HEK293 (cell line): ENCODE results near the gene TSHZ2.

ENCODE experiments used
- CTCF ChIA-PET: fragments of 350-600 bp; formaldehyde crosslinking; extraction: SDS; loops from one replicate; lab custom pipeline; 2021; ENCODE audit warnings: antibody characterized with exemption; lab: Yijun Ruan, JAX
- POLR2A ChIA-PET: fragments of 300-600 bp; formaldehyde crosslinking; extraction: SDS; loops from one replicate; lab custom pipeline; 2020; ENCODE audit warnings: antibody characterized with exemption, inconsistent platforms; lab: Yijun Ruan, JAX
- H3K27ac ChIP-seq: fragments of 200-500 bp; sonication (Bioruptor generic); 2 replicates; pipeline ENCODE4 v1.5.1; 2014; ENCODE audit warnings: low read depth, low read length, control low read depth, inconsistent platforms; ENCODE audit errors: extremely low read depth
- H3K36me3 ChIP-seq, 2 experiments: fragments of 200-500 bp in 1 of 2; sonication (Bioruptor generic) in 1 of 2; 1 replicate in 1 of 2; 2 replicates in 1 of 2; pipeline ENCODE4 v1.5.1; 2014 to 2017; ENCODE audit warnings: inconsistent platforms in 2 of 2, low read length in 2 of 2; ENCODE audit not compliant: control insufficient read depth in 2 of 2, insufficient read depth in 1 of 2
- H3K4me1 ChIP-seq: fragments of 200-500 bp; sonication (Bioruptor generic); 2 replicates; pipeline ENCODE4 v1.5.1; 2014; ENCODE audit warnings: mild to moderate bottlenecking, low read length, inconsistent platforms; ENCODE audit not compliant: control insufficient read depth, insufficient read depth
- H3K4me3 ChIP-seq: 2 replicates; pipeline ENCODE4 v1.5.1; 2011; ENCODE audit warnings: low read depth, mild to moderate bottlenecking, control low read depth, low read length, moderate library complexity
- H3K9me3 ChIP-seq: fragments of 200-500 bp; sonication (Bioruptor generic); 2 replicates; pipeline ENCODE4 v1.5.1; 2014; ENCODE audit warnings: low read depth, low read length, inconsistent platforms; ENCODE audit not compliant: control insufficient read depth, insufficient read depth
- GFI1B ChIP-seq: fragments of 450-650 bp; formaldehyde crosslinking; IDR thresholded peaks from 2 replicates; pipeline ENCODE4 v1.5.1; 2016; ENCODE audit warnings: missing biosample characterization, missing genetic modification characterization
- INSM2 ChIP-seq: fragments of 450-650 bp; formaldehyde crosslinking; IDR thresholded peaks from 2 replicates; pipeline ENCODE4 v1.5.1; 2016; ENCODE audit warnings: missing biosample characterization, missing genetic modification characterization
- YY2 ChIP-seq: fragments of 450-650 bp; formaldehyde crosslinking; IDR thresholded peaks from 2 replicates; pipeline ENCODE4 v1.5.1; 2016; ENCODE audit warnings: missing biosample characterization, missing genetic modification characterization
- ZBTB21 ChIP-seq: fragments of 450-650 bp; formaldehyde crosslinking; IDR thresholded peaks from 2 replicates; pipeline ENCODE4 v1.5.1; 2017; ENCODE audit warnings: missing biosample characterization, missing genetic modification characterization
- ZBTB6 ChIP-seq: fragments of 450-650 bp; formaldehyde crosslinking; IDR thresholded peaks from 2 replicates; pipeline ENCODE4 v1.5.1; 2017; ENCODE audit warnings: missing biosample characterization, missing genetic modification characterization
- ZNF138 ChIP-seq: fragments of 450-650 bp; formaldehyde crosslinking; IDR thresholded peaks from 2 replicates; pipeline ENCODE4 v1.5.1; 2016; ENCODE audit warnings: missing biosample characterization, missing genetic modification characterization, borderline replicate concordance
- ZNF155 ChIP-seq: fragments of 450-650 bp; formaldehyde crosslinking; IDR thresholded peaks from 2 replicates; pipeline ENCODE4 v1.5.1; 2016; ENCODE audit warnings: missing biosample characterization, missing genetic modification characterization
- ZNF169 ChIP-seq: fragments of 450-650 bp; formaldehyde crosslinking; IDR thresholded peaks from 2 replicates; pipeline ENCODE4 v1.5.1; 2016; ENCODE audit warnings: missing biosample characterization, missing genetic modification characterization
- ZNF416 ChIP-seq: fragments of 450-650 bp; formaldehyde crosslinking; IDR thresholded peaks from 2 replicates; pipeline ENCODE4 v1.5.1; 2016; ENCODE audit warnings: missing biosample characterization, missing genetic modification characterization
- ZNF626 ChIP-seq: fragments of 450-650 bp; sonication (Bioruptor Pico); formaldehyde crosslinking; IDR thresholded peaks from 2 replicates; pipeline ENCODE4 v1.5.1; 2018; ENCODE audit warnings: missing biosample characterization, missing genetic modification characterization, inconsistent platforms
- ZNF645 ChIP-seq: fragments of 450-650 bp; formaldehyde crosslinking; IDR thresholded peaks from 2 replicates; pipeline ENCODE4; 2016; ENCODE audit warnings: missing biosample characterization, missing genetic modification characterization
- ZNF664 ChIP-seq: fragments of 450-650 bp; formaldehyde crosslinking; IDR thresholded peaks from 2 replicates; pipeline ENCODE4 v1.5.1; 2016; ENCODE audit warnings: missing biosample characterization, missing genetic modification characterization
- ZNF670 ChIP-seq: fragments of 450-650 bp; formaldehyde crosslinking; IDR thresholded peaks from 2 replicates; pipeline ENCODE4 v1.5.1; 2016; ENCODE audit warnings: missing biosample characterization, missing genetic modification characterization, low read depth
- ZNF837 ChIP-seq: fragments of 450-650 bp; formaldehyde crosslinking; IDR thresholded peaks from 2 replicates; pipeline ENCODE4 v1.5.1; 2016; ENCODE audit warnings: missing biosample characterization, missing genetic modification characterization
- ZSCAN23 ChIP-seq: fragments of 450-650 bp; formaldehyde crosslinking; IDR thresholded peaks from 2 replicates; pipeline ENCODE4 v1.5.1; 2016; ENCODE audit warnings: missing biosample characterization, missing genetic modification characterization
- ZXDB ChIP-seq: fragments of 450-650 bp; formaldehyde crosslinking; IDR thresholded peaks from 2 replicates; pipeline ENCODE4 v1.5.1; 2016; ENCODE audit warnings: missing biosample characterization, missing genetic modification characterization
- TF ChIP-seq, protein P1 (sequence below): IDR thresholded peaks from 2 replicates; pipeline ENCODE4 v1.6.1; 2011; ENCODE audit warnings: mild to moderate bottlenecking, low read depth, low read length, borderline replicate concordance
- TF ChIP-seq, protein P2 (sequence below): fragments of 450-650 bp; formaldehyde crosslinking; IDR thresholded peaks from 2 replicates; pipeline ENCODE4 v1.5.1; 2016; ENCODE audit warnings: missing biosample characterization, missing genetic modification characterization
- TF ChIP-seq, protein P3 (sequence below): fragments of 450-650 bp; formaldehyde crosslinking; IDR thresholded peaks from 2 replicates; pipeline ENCODE4 v1.5.1; 2016; ENCODE audit warnings: missing biosample characterization, missing genetic modification characterization, borderline replicate concordance

Gene TSHZ2

DNA sequence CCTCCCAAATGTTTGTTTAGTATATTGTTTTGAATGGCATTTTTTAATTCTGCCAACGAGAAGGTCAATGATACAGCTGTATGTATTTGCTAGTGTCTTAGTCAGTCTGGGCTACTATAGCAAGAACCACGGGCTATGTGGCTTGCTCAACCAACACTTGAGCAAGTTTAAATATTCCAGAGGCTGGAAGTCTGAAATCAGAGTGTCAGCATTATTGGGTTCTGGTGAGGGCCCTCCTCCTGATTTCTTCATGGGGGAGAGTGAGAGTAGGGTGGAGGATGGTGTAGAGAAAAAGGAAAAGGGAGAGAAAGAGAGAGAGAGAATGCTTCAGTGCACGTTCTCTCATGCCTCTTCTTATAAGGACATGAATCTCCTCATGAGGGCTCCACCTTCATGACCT is 144.6 kb downstream of the TSHZ2 start:
- H3K4me1 ChIP-seq = no peaks in the 10 kb centered on the region
- no peak overlapping the region for H3K27ac ChIP-seq
- POLR2A ChIA-PET = no interaction called here
- TF ChIP-seq ZNF670 (tag by site-specific recombination) (no peak), ZNF138 (tag by site-specific recombination) (no peak), ZNF416 (no peak), ZXDB (no peak), ZNF626 (tag by site-specific recombination) (no peak), ZBTB6 (tag by site-specific recombination) (no peak), INSM2 (tag by site-specific recombination) (no peak), ZNF155 (tag by site-specific recombination) (no peak), ZSCAN23 (tag by site-specific recombination) (no peak), ZNF664 (tag by site-specific recombination) (no peak), GFI1B (tag by site-specific recombination) (no peak), ZBTB21 (tag by site-specific recombination) (no peak), YY2 (no peak), ZNF837 (no peak), ZNF169 (tag by site-specific recombination) (no peak), ZNF645 (tag by site-specific recombination) (no peak)
- TF ChIP-seq, protein P1, sequence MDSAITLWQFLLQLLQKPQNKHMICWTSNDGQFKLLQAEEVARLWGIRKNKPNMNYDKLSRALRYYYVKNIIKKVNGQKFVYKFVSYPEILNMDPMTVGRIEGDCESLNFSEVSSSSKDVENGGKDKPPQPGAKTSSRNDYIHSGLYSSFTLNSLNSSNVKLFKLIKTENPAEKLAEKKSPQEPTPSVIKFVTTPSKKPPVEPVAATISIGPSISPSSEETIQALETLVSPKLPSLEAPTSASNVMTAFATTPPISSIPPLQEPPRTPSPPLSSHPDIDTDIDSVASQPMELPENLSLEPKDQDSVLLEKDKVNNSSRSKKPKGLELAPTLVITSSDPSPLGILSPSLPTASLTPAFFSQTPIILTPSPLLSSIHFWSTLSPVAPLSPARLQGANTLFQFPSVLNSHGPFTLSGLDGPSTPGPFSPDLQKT = no peak
- TF ChIP-seq, protein P2, sequence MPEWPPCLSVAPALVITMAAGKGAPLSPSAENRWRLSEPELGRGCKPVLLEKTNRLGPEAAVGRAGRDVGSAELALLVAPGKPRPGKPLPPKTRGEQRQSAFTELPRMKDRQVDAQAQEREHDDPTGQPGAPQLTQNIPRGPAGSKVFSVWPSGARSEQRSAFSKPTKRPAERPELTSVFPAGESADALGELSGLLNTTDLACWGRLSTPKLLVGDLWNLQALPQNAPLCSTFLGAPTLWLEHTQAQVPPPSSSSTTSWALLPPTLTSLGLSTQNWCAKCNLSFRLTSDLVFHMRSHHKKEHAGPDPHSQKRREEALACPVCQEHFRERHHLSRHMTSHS (tag by site-specific recombination) = no peak
- TF ChIP-seq, protein P3, sequence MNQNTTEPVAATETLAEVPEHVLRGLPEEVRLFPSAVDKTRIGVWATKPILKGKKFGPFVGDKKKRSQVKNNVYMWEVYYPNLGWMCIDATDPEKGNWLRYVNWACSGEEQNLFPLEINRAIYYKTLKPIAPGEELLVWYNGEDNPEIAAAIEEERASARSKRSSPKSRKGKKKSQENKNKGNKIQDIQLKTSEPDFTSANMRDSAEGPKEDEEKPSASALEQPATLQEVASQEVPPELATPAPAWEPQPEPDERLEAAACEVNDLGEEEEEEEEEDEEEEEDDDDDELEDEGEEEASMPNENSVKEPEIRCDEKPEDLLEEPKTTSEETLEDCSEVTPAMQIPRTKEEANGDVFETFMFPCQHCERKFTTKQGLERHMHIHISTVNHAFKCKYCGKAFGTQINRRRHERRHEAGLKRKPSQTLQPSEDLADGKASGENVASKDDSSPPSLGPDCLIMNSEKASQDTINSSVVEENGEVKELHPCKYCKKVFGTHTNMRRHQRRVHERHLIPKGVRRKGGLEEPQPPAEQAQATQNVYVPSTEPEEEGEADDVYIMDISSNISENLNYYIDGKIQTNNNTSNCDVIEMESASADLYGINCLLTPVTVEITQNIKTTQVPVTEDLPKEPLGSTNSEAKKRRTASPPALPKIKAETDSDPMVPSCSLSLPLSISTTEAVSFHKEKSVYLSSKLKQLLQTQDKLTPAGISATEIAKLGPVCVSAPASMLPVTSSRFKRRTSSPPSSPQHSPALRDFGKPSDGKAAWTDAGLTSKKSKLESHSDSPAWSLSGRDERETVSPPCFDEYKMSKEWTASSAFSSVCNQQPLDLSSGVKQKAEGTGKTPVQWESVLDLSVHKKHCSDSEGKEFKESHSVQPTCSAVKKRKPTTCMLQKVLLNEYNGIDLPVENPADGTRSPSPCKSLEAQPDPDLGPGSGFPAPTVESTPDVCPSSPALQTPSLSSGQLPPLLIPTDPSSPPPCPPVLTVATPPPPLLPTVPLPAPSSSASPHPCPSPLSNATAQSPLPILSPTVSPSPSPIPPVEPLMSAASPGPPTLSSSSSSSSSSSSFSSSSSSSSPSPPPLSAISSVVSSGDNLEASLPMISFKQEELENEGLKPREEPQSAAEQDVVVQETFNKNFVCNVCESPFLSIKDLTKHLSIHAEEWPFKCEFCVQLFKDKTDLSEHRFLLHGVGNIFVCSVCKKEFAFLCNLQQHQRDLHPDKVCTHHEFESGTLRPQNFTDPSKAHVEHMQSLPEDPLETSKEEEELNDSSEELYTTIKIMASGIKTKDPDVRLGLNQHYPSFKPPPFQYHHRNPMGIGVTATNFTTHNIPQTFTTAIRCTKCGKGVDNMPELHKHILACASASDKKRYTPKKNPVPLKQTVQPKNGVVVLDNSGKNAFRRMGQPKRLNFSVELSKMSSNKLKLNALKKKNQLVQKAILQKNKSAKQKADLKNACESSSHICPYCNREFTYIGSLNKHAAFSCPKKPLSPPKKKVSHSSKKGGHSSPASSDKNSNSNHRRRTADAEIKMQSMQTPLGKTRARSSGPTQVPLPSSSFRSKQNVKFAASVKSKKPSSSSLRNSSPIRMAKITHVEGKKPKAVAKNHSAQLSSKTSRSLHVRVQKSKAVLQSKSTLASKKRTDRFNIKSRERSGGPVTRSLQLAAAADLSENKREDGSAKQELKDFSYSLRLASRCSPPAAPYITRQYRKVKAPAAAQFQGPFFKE (tag by site-specific recombination) = no peak
- CTCF ChIA-PET = no interaction called here
- no peaks in the 10 kb centered on the region for H3K36me3 ChIP-seq
- no peak overlapping the region for H3K4me3 ChIP-seq
- no peaks in the 10 kb centered on the region for H3K9me3 ChIP-seq
